HepG2 (cell line): ENCODE measurements around the gene PRKN. TPM values are rescaled to one million over a fixed set of nuclear protein-coding genes. Genes with fewer than 3 reads are reported as not detected.

Experiments used
- ATAC-seq: fragments of 200-7000 bp; cut with Tn5 transposase; 3 replicates; pipeline ENCODE4 v1.9.1; 2020; ENCODE audit warnings: mild to moderate bottlenecking, moderate library complexity
- BruUV-seq: library from RNA; stranded (reverse); fragments of 400-500 nt; replicated peaks from 2 replicates; lab custom pipeline; 2021; lab: Mats Ljungman, UMichigan
- CTCF ChIA-PET: fragments of 300-600 bp; formaldehyde crosslinking; extraction: SDS; loops from one replicate; lab custom pipeline; 2021; ENCODE audit warnings: low total read pairs, inconsistent platforms, low intra/inter-chr PET ratio; lab: Yijun Ruan, JAX
- POLR2A ChIA-PET: fragments of 350-600 bp; sonication (Branson Sonifier 250); formaldehyde crosslinking; loops from one replicate; lab custom pipeline; 2020; ENCODE audit warnings: antibody characterized with exemption, inconsistent platforms; lab: Yijun Ruan, JAX
- DNase-seq: peaks from one replicate; pipeline ENCODE4 v3.0.0-alpha.2; 2015; ENCODE audit warnings: low spot score
- FAIRE-seq: peaks from 3 replicates; lab custom pipeline; 2011; peaks lifted over from hg19 to GRCh38; lab: Jason Lieb, UNC
- H2AFZ ChIP-seq: one replicate; pipeline ENCODE4 v1.6.1; 2011; ENCODE audit warnings: low read length, inconsistent platforms
- H3K27ac ChIP-seq: fragments of 300-600 bp; 3 replicates; pipeline ENCODE4 v1.8.0; 2011; ENCODE audit warnings: mixed run types, mild to moderate bottlenecking, mixed read lengths, low read length, inconsistent platforms; ENCODE audit not compliant: insufficient read depth; ENCODE audit errors: extremely low read length
- H3K27me3 ChIP-seq, 2 experiments: fragments of 200-600 bp in 1 of 2; 2 replicates in 1 of 2; 3 replicates in 1 of 2; pipeline versions ENCODE4 v1.6.0 to v1.8.0; 2011; ENCODE audit warnings: low read length in 2 of 2, mild to moderate bottlenecking in 2 of 2, moderate library complexity in 2 of 2, inconsistent platforms in 1 of 2; ENCODE audit not compliant: insufficient read depth in 2 of 2, control insufficient read depth in 1 of 2
- H3K36me3 ChIP-seq, 2 experiments: fragments of 200-600 bp in 1 of 2; replicated peaks in 1 of 2; 2 replicates in 1 of 2; 3 replicates in 1 of 2; pipeline versions ENCODE4 v1.5.1 to v1.8.0; 2011; ENCODE audit warnings: low read length in 2 of 2, inconsistent platforms in 1 of 2; ENCODE audit not compliant: insufficient read depth in 2 of 2, control insufficient read depth in 1 of 2
- H3K4me1 ChIP-seq: 2 replicates; pipeline ENCODE4 v1.5.1; 2012; ENCODE audit warnings: low read length, inconsistent platforms; ENCODE audit not compliant: insufficient read depth
- H3K4me2 ChIP-seq: 2 replicates; pipeline ENCODE4 v1.6.0; 2011; ENCODE audit warnings: low read depth, low read length, inconsistent platforms
- H3K4me3 ChIP-seq, 3 experiments: fragments of 200-600 bp in 1 of 3; sonication (generic), shearing (Covaris generic) in 1 of 3; replicated peaks in 1 of 3; 2 replicates each; pipeline ENCODE4 v1.5.1; 2011 to 2016; ENCODE audit warnings: low read length in 3 of 3, inconsistent platforms in 2 of 3, low read depth in 2 of 3, mild to moderate bottlenecking in 2 of 3, control low read depth in 1 of 3, mixed read lengths in 1 of 3; ENCODE audit not compliant: insufficient read depth in 1 of 3
- H3K79me2 ChIP-seq: one replicate; pipeline ENCODE4 v1.6.1; 2011; ENCODE audit warnings: low read length, inconsistent platforms; ENCODE audit not compliant: insufficient read depth
- H3K9ac ChIP-seq: 2 replicates; pipeline ENCODE4 v1.6.0; 2011; ENCODE audit warnings: mild to moderate bottlenecking, low read depth, low read length, inconsistent platforms; ENCODE audit not compliant: insufficient read depth
- H3K9me3 ChIP-seq: 2 replicates; pipeline ENCODE4 v1.5.1; 2012; ENCODE audit warnings: mild to moderate bottlenecking, low read length
- H4K20me1 ChIP-seq: 2 replicates; pipeline ENCODE4 v1.6.0; 2011; ENCODE audit warnings: inconsistent platforms, mild to moderate bottlenecking, low read length, moderate library complexity; ENCODE audit not compliant: insufficient read depth
- HOXA7 ChIP-seq: sonication (generic); formaldehyde crosslinking; IDR thresholded peaks from 2 replicates; pipeline ENCODE4 v1.8.1; 2022; ENCODE audit warnings: mild to moderate bottlenecking, missing genetic modification reagents, moderate library complexity
- SOX5 ChIP-seq: IDR thresholded peaks from 2 replicates; pipeline ENCODE4 v1.6.1; 2016; ENCODE audit warnings: borderline replicate concordance
- TEF ChIP-seq: sonication (generic); formaldehyde crosslinking; IDR thresholded peaks from 2 replicates; pipeline ENCODE4 v1.5.0; 2020; ENCODE audit warnings: missing genetic modification reagents
- TGIF2 ChIP-seq: IDR thresholded peaks from 2 replicates; pipeline ENCODE4 v1.6.1; 2016; ENCODE audit warnings: control low read depth, missing compliant biosample characterization
- ZNF644 ChIP-seq: IDR thresholded peaks from 2 replicates; pipeline ENCODE4 v1.6.1; 2016; ENCODE audit warnings: low read depth
- ZNF816 ChIP-seq: sonication (generic); formaldehyde crosslinking; IDR thresholded peaks from 2 replicates; pipeline ENCODE4 v1.8.0; 2022; ENCODE audit warnings: missing genetic modification reagents, mild to moderate bottlenecking, borderline replicate concordance
- WGBS: methylation state at CpG from one replicate; pipeline ENCODE4 v1.1.6; 2017; ENCODE audit warnings: low lambda C conversion rate; 5-methylcytosine and 5-hydroxymethylcytosine counted together
- in situ Hi-C: cut with HindIII; loops from 2 replicates; pipeline ENCODE4 v1.10.0; 2017; ENCODE audit warnings: low pct_unique_long_range_greater_than_20kb; ENCODE audit not compliant: extremely low pct_ligation_motif_present
- intact Hi-C: fragments of 100-400 bp; cut with micrococcal nuclease; formaldehyde crosslinking; loops from one replicate; pipeline ENCODE4 v1.10.0; 2022; ENCODE audit not compliant: unreplicated experiment
- polyA plus RNA-seq, 8 experiments: library from polyadenylated mRNA; depleted of rRNA in 3 of 8; stranded (reverse) in 7 of 8; unstranded in 1 of 8; fragments of >200 nt; fragmentation: Illumina TruSeq in 4 of 8; extraction: Trizol in 4 of 8; gene quantifications; 2 replicates each; pipeline versions ENCODE4 v1.2.1 to v1.2.3, GENCODE V29; 2011 to 2016; ENCODE audit warnings: low read depth in 4 of 8, missing spikeins in 1 of 8, mixed read lengths in 1 of 8; ENCODE audit not compliant: insufficient read depth in 1 of 8
- total RNA-seq, 5 experiments: library from RNA; depleted of rRNA; stranded (reverse); fragments of >200 nt; fragmentation: Illumina TruSeq; extraction: Trizol; gene quantifications; 2 replicates each; pipeline ENCODE4 v1.2.3, GENCODE V29; 2016; ENCODE audit warnings: low read depth in 1 of 5
- TF ChIP-seq, protein P1 (sequence below): sonication (generic); formaldehyde crosslinking; conservative IDR thresholded peaks from 2 replicates; pipeline ENCODE4 v1.8.0; 2022; ENCODE audit warnings: mild to moderate bottlenecking, moderate library complexity, missing genetic modification reagents
- TF ChIP-seq, protein P2 (sequence below): sonication (generic); formaldehyde crosslinking; IDR thresholded peaks from 2 replicates; pipeline ENCODE4 v1.8.0; 2022; ENCODE audit warnings: missing genetic modification reagents, mild to moderate bottlenecking, inconsistent platforms, borderline replicate concordance

Gene PRKN
- total and polyA plus RNA-seq, 2 of the 13 experiments (the other 11 are each of a cell fraction or from before 2014, with no cell fraction given) = 0.31 to 0.44 TPM

GRCh38 chr6:161389756-161390155 lies 1337.8 kb downstream of the PRKN start:
- H3K4me1 ChIP-seq = no peaks in the 10 kb centered on the region
- TF ChIP-seq HOXA7 (CRISPR knock-in tag) (no peak), TGIF2 (CRISPR knock-in tag) (no peak), ZNF816 (CRISPR knock-in tag) (no peak), SOX5 (CRISPR knock-in tag) (no peak), ZNF644 (CRISPR knock-in tag) (no peak), TEF (CRISPR knock-in tag) (no peak)
- TF ChIP-seq, protein P1, sequence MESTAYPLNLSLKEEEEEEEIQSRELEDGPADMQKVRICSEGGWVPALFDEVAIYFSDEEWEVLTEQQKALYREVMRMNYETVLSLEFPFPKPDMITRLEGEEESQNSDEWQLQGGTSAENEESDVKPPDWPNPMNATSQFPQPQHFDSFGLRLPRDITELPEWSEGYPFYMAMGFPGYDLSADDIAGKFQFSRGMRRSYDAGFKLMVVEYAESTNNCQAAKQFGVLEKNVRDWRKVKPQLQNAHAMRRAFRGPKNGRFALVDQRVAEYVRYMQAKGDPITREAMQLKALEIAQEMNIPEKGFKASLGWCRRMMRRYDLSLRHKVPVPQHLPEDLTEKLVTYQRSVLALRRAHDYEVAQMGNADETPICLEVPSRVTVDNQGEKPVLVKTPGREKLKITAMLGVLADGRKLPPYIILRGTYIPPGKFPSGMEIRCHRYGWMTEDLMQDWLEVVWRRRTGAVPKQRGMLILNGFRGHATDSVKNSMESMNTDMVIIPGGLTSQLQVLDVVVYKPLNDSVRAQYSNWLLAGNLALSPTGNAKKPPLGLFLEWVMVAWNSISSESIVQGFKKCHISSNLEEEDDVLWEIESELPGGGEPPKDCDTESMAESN (CRISPR knock-in tag) = no peak
- TF ChIP-seq, protein P2, sequence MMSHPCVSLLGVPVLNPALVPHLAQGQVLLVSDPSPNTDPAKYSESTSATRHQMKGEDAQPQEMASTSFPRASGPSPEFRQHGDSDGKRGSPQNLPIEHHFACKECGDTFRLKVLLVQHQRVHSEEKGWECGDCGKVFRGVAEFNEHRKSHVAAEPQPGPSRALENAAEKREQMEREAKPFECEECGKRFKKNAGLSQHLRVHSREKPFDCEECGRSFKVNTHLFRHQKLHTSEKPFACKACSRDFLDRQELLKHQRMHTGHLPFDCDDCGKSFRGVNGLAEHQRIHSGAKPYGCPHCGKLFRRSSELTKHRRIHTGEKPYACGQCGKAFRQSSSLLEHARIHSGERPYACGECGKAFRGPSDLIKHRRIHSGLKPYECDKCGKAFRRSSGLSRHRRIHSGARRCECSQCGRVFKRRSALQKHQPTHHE = no peak
- in situ Hi-C loops = no loop called here
- H3K4me2 ChIP-seq = no peak overlapping the region
- H3K9me3 ChIP-seq = no peaks in the 10 kb centered on the region
- no peak for DNase-seq
- CTCF ChIA-PET = no interaction called here
- H3K9ac ChIP-seq = no peak overlapping the region
- no TSS peak for BruUV-seq
- H3K4me3 ChIP-seq = no peak overlapping the region
- no peak overlapping the region for H3K27ac ChIP-seq
- intact Hi-C loops = no loop called here
- no peaks in the 10 kb centered on the region for H4K20me1 ChIP-seq
- no peaks in the 10 kb centered on the region for H3K79me2 ChIP-seq
- POLR2A ChIA-PET = no interaction called here
- no peak for FAIRE-seq
- no peak for ATAC-seq
- no peaks in the 10 kb centered on the region; a peak in 1 of 5 replicates for H3K27me3 ChIP-seq
- no peak overlapping the region for H2AFZ ChIP-seq
- no peaks in the 10 kb centered on the region for H3K36me3 ChIP-seq
- WGBS = 32% methylated on average over 3 of the region's 3 CpGs
